GM10266 (cell line): ENCODE results near the gene RPRD1B.

ENCODE experiments used
- DNase-seq: peaks from one replicate; pipeline ENCODE4 v3.0.0; 2012; ENCODE audit errors: extremely low spot score
- TF ChIP-seq, protein P1 (sequence below): IDR thresholded peaks from 2 replicates; pipeline ENCODE4 v1.5.1; 2012; ENCODE audit warnings: mild to moderate bottlenecking, low read depth; ENCODE audit not compliant: control insufficient read depth, insufficient read depth; ENCODE audit errors: missing control alignments

RPRD1B gene

DNA sequence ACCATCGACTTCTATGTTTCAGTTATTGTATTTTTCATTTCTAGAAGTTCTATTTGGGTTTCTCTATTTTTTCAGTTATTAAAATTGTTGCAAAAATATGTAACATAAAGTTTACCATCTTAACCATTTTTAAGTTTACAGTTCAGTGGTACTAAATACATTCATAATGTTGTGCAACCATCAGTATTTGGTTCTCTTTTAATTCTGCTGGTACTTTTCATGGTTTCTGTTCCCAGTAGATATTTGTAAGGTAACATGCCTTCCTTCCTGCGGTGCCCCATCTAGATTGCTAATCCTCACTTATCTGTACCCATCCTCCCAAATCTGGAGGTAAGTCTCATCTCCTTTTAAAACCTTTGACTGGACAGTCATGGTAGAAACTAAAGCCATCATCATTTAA lies 83.7 kb downstream of the RPRD1B start:
- TF ChIP-seq, protein P1, sequence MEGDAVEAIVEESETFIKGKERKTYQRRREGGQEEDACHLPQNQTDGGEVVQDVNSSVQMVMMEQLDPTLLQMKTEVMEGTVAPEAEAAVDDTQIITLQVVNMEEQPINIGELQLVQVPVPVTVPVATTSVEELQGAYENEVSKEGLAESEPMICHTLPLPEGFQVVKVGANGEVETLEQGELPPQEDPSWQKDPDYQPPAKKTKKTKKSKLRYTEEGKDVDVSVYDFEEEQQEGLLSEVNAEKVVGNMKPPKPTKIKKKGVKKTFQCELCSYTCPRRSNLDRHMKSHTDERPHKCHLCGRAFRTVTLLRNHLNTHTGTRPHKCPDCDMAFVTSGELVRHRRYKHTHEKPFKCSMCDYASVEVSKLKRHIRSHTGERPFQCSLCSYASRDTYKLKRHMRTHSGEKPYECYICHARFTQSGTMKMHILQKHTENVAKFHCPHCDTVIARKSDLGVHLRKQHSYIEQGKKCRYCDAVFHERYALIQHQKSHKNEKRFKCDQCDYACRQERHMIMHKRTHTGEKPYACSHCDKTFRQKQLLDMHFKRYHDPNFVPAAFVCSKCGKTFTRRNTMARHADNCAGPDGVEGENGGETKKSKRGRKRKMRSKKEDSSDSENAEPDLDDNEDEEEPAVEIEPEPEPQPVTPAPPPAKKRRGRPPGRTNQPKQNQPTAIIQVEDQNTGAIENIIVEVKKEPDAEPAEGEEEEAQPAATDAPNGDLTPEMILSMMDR, result no peak
- DNase-seq, result no peak

DNA sequence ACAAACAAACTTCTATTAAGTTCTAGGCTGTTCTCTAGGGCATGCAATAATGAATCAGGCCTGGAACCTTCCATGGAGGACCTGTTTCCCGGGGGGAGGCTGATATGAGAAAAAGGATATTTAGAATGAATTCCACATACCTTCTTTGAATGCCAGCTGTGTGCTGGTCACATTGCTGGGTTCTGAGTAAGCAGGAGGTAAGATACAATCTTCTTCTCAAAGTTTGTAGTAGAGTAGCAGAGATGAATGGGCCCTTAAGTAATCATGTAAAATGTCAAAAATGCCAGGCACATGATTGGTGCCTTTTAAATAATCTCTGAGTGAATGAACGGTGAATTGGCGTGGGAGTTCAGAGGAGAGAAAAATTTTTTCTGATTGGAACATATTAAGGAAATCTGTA lies 84.1 kb downstream of the RPRD1B start:
- TF ChIP-seq, protein P1, result no peak
- DNase-seq, result no peak

DNA sequence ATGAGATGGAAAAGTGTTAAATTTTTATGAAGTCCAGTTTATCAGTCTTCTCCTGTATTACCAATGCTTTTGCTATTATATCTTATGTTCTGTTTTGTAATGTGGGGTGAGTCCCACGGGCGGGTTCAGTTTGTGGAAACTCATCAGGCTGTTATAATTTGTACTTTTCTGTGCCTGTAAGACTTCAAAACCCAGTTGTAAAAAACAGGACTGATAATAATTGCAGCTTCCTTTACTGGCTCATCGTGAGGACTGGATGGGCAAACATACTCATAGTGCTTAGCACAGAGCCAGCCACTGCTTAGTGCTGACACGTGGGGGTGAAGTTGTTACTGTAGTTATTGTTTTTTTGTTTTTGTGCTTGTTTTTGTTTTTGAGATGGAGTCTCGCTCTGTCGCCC lies 85.9 kb downstream of the RPRD1B start:
- TF ChIP-seq, protein P1, result no peak
- DNase-seq, result no peak

DNA sequence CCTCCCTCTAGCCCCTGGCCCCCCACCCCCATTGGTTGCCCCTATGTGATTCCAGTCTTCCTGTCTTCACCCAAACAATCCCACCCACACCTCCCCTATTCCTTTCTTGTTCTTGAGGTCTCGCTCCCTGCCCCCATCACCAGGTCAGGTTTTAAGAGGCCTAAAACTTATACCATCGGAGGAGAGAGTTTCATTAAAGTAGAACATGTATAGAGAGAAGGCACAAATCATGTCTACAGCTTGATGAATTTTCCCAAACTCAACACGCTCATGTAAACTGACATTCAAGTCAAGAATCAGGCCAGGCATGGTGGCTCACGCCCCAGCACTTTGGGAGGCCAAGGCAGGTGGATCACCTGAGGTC lies 87.1 kb downstream of the RPRD1B start:
- no peak for DNase-seq
- TF ChIP-seq, protein P1, result no peak

DNA sequence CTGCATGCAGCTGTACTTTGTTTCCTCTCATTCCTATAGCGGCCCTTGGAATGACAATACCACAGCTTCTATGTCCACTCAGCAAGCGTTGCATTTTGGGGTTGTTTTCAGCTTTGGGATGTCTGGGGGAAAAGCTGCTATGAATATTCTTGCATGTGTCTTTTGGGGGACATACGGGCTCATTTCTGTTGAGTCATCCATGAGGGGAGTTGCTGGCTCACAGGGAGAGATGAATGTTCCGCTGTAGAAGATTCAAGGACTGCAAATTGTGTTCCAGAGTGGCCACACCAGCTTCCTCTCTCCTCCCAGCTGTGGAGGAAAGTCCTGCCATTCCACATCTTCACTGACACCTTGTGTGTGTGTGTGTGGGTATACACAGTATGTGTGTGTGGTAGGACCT lies 88.2 kb downstream of the RPRD1B start:
- DNase-seq, result no peak
- TF ChIP-seq, protein P1, result no peak

DNA sequence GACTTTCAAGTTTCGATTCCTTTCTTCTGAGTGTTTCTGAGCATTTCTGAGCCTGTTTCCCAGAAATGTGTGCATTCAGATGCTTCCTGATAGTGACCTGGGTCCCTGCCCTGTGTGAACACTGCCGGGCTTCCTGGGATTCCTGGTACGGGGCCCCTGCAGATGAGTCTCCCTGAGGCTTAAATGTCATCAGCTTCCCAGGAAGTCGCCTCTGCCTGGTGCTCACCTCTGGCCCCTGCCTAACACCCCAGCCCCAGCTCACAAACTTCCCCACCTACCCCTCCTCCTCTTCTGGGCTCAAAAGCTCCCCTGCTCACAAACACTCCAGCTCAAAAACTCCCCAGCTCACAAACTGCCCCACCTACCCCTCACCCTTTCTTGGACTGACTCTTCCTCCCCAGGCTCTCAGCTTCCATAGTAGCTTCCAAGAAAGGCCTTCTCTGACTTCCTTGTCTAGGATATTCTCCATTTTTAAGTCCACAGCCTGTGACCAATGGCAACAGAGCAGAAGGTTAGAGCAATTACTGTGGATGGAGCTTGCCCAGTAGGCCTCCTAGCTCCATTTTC lies 89.6 kb downstream of the RPRD1B start:
- no peak for DNase-seq
- TF ChIP-seq, protein P1, result no peak

DNA sequence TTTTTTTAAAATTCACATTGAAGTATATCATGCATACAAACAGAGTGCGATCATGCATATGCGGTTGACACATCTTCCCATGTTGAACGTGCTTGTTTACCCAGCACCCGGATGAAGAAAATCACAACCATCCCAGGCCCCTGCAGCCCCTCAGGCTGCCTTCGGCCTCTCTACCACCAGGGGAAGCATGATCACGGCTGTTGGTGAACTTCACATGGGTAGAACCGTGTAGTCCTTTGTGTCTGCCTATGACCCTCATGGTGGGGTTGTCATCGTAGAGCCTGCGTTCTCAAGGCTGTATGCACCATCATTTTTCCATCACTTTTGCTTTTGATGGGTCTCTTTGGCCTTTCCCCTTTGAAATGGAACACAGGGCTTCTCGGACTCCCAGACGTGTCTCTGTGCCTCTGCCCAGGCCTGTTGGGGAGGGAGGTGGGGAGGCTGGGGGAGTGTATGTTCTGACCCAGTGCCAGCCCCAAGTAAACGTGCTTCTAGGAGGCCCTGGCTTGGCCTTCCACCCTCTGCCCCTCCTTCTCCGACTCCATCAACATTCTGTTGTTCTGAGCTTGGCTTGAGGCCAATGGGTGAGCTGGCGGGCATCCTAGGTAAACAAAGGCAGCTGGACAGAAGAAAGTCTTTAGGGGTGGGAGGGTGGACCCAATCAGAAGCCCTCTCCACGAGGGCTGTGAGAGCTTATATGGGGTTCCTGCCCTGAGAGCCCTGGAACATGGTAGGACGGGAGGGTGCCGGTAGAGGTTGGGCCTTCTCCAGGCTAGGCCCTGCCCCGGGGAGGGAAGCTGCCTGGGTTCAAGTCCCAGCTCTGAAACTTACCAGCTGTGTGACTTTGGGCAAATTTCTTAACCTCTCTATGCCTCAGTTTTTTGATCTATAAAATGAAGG lies 91.9 kb downstream of the RPRD1B start:
- no peak for DNase-seq
- TF ChIP-seq, protein P1, result no peak
